ENCODE measurements around the gene SETD3. TPM values are rescaled to one million over a fixed set of nuclear protein-coding genes. Genes with fewer than 3 reads are reported as not detected.

The SETD3 gene
- total RNA-seq, 6 donors from 2014 or later: 59.7 to 99.2 (median 77.6) TPM

- peaks cover 0 to 66% (median 12%) of the 10 kb centered on the region in 4 donors for H3K36me3 ChIP-seq
- 78 to 88% methylated on average over 3 of the region's 3 CpGs for WGBS, 2 donors
- ATAC-seq (ENCODE audit: low FRiP score in 2 of 2) (no peak), DNase-seq (no peak)
- TF ChIP-seq EP300 (IDR thresholded peaks at IDR 0.05) (no peak), POLR2A (IDR thresholded peaks at IDR 0.05) (no peak), CTCF (IDR thresholded peaks at IDR 0.05) (no peak), POLR2AphosphoS5 (IDR thresholded peaks at IDR 0.05) (no peak)
- H3K27ac ChIP-seq: peak overlapping the region in 2 of 4 donors; percentile 63 to 81
- H3K27me3 ChIP-seq: no peaks in the 10 kb centered on the region
- no peaks in the 10 kb centered on the region for H3K9me3 ChIP-seq
- peaks cover 14 to 25% (median 21%) of the 10 kb centered on the region in 4 donors for H3K4me1 ChIP-seq
- H3K4me3 ChIP-seq: no peak overlapping the region
These were observed 43.0 kb downstream of the SETD3 start for GRCh38 chr14:99437706-99438105.

GRCh38 chr14:99436247-99437180 is 44.1 kb downstream of the SETD3 start:
- Histone ChIP-seq H3K4me1 (peaks cover 14 to 25% (median 21%) of the 10 kb centered on the region in 4 donors), H3K27me3 (no peaks in the 10 kb centered on the region), H3K4me3 (no peak overlapping the region), H3K36me3 (peaks cover 0 to 64% (median 11%) of the 10 kb centered on the region in 4 donors), H3K9me3 (no peaks in the 10 kb centered on the region), H3K27ac (peak overlapping the region; percentile 44 to 82 (median 67))
- 57 to 73% methylated on average over 14 of the region's 14 CpGs for WGBS, 2 donors
- peak in 1 of 4 donors; percentile 42 for TF ChIP-seq EP300 (IDR thresholded peaks at IDR 0.05)
- TF ChIP-seq CTCF (IDR thresholded peaks at IDR 0.05): no peak
- peak; percentile 65 to 82 for ATAC-seq (ENCODE audit: low FRiP score in 2 of 2)
- DNase-seq: peak in 1 of 2 donors; percentile 50

- WGBS, 2 donors: 41 to 54% methylated on average over 4 of the region's 4 CpGs
- TF ChIP-seq EP300 (IDR thresholded peaks at IDR 0.05): peak in 2 of 4 donors; percentile 40 to 92
- no peak for TF ChIP-seq POLR2A (IDR thresholded peaks at IDR 0.05)
- Histone ChIP-seq H3K4me1 (peaks cover 14 to 27% (median 25%) of the 10 kb centered on the region in 4 donors), H3K4me3 (no peak overlapping the region), H3K36me3 (peaks cover 0 to 59% (median 10%) of the 10 kb centered on the region in 4 donors), H3K27me3 (no peaks in the 10 kb centered on the region), H3K27ac (peak overlapping the region; percentile 44 to 82 (median 67)), H3K9me3 (no peaks in the 10 kb centered on the region)
- peak in 1 of 2 donors; percentile 39 for ATAC-seq (ENCODE audit: low FRiP score in 2 of 2)
- peak in 1 of 2 donors; percentile 31 for DNase-seq
These were observed 45.3 kb downstream of the SETD3 start for GRCh38 chr14:99435327-99435726.

- Histone ChIP-seq H3K4me1 (peaks cover 14 to 28% (median 23%) of the 10 kb centered on the region in 4 donors), H3K9me3 (peaks cover 0 to 3% (median 1%) of the 10 kb centered on the region in 4 donors), H3K27me3 (no peaks in the 10 kb centered on the region), H3K27ac (no peak overlapping the region), H3K4me3 (no peak overlapping the region), H3K36me3 (peaks cover 0 to 53% (median 17%) of the 10 kb centered on the region in 4 donors)
- TF ChIP-seq POLR2AphosphoS5 (IDR thresholded peaks at IDR 0.05) (no peak), POLR2A (IDR thresholded peaks at IDR 0.05) (no peak), CTCF (IDR thresholded peaks at IDR 0.05) (no peak), EP300 (IDR thresholded peaks at IDR 0.05) (no peak)
- DNase-seq (no peak), ATAC-seq (ENCODE audit: low FRiP score in 2 of 2) (no peak)
- 79 to 97% methylated on average over 1 of the region's 1 CpG for WGBS, 2 donors
These were observed 48.2 kb downstream of the SETD3 start for GRCh38 chr14:99432485-99432884.

- Histone ChIP-seq H3K27ac (no peak overlapping the region), H3K9me3 (peaks cover 0 to 3% (median 1%) of the 10 kb centered on the region in 4 donors), H3K4me3 (no peak overlapping the region), H3K36me3 (peaks cover 0 to 52% (median 16%) of the 10 kb centered on the region in 4 donors), H3K27me3 (no peaks in the 10 kb centered on the region), H3K4me1 (peaks cover 10 to 24% (median 18%) of the 10 kb centered on the region in 4 donors)
- no peak for DNase-seq
- ATAC-seq (ENCODE audit: low FRiP score in 2 of 2): no peak
- TF ChIP-seq POLR2AphosphoS5 (IDR thresholded peaks at IDR 0.05): no peak
- no peak for TF ChIP-seq EP300 (IDR thresholded peaks at IDR 0.05)
- no peak for TF ChIP-seq POLR2A (IDR thresholded peaks at IDR 0.05)
- 54 to 61% methylated on average over 3 of the region's 3 CpGs for WGBS, 2 donors
These were observed 48.7 kb downstream of the SETD3 start for GRCh38 chr14:99431986-99432385.

All from upper lobe of left lung (tissue), 6 donors.